ENCODE results near the gene FIGN. TPM values are rescaled to one million over a fixed set of nuclear protein-coding genes. Genes with fewer than 3 reads are reported as not detected.

The FIGN gene
- total and polyA plus RNA-seq, 8 donors, result 4.9 to 8.2 (median 6.4) TPM

DNA sequence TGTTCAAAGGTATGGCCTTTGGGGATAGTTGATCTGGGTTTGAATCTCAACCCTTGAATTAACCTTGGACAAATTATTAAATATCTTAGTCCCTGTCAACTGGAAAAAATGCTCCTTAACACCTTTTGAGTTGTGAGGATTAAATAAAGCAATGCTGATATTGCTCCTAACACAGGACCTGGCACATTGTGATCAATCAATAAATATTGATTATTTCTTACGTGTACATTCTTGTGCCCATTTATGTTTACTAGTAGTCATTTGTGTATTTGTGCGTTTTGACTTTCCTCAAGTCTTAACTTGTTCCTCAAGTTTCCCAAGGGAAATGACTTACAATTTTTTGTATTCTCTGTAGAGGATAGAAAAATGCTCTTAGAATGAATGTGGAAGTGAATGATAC lies 19.6 kb upstream of the FIGN start:
- no peaks in the 10 kb centered on the region for H3K9me3 ChIP-seq
- H3K27ac ChIP-seq, result no peak overlapping the region
- no peaks in the 10 kb centered on the region for H3K36me3 ChIP-seq
- DNase-seq, result no peak
- no peak for ATAC-seq
- H3K27me3 ChIP-seq, result no peaks in the 10 kb centered on the region
- no peaks in the 10 kb centered on the region for H3K4me1 ChIP-seq
- TF ChIP-seq, protein P1, sequence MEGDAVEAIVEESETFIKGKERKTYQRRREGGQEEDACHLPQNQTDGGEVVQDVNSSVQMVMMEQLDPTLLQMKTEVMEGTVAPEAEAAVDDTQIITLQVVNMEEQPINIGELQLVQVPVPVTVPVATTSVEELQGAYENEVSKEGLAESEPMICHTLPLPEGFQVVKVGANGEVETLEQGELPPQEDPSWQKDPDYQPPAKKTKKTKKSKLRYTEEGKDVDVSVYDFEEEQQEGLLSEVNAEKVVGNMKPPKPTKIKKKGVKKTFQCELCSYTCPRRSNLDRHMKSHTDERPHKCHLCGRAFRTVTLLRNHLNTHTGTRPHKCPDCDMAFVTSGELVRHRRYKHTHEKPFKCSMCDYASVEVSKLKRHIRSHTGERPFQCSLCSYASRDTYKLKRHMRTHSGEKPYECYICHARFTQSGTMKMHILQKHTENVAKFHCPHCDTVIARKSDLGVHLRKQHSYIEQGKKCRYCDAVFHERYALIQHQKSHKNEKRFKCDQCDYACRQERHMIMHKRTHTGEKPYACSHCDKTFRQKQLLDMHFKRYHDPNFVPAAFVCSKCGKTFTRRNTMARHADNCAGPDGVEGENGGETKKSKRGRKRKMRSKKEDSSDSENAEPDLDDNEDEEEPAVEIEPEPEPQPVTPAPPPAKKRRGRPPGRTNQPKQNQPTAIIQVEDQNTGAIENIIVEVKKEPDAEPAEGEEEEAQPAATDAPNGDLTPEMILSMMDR (IDR thresholded peaks at IDR 0.05), result no peak
- intact Hi-C loops (cut with DNase I), result no loop called here
- no peak overlapping the region for H3K4me3 ChIP-seq

DNA sequence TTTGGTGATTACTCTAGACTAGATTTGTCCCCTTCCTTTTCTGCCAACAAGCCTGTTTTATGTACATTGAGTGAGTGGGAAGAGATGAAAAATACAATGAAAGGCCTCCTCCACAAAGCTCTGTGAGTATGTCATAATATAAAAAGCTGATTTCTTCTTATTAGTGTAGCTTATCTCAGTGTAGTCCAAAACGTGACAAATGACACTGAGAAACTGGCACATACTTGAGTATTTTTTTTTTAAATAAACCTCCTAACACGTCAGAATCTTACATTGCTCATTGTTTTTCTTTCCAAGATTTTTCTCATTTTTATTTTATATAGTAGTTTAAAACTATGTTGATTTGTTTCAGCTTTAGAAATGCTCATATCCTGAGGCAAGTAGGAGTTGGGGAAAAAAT lies 17.9 kb upstream of the FIGN start:
- intact Hi-C loops (cut with DNase I), result no loop called here
- no peak overlapping the region for H3K4me3 ChIP-seq
- TF ChIP-seq, protein P1 (IDR thresholded peaks at IDR 0.05), result no peak
- DNase-seq (no peak), ATAC-seq (no peak)
- H3K9me3 ChIP-seq, result no peaks in the 10 kb centered on the region
- no peaks in the 10 kb centered on the region for H3K27me3 ChIP-seq
- H3K27ac ChIP-seq, result no peak overlapping the region
- H3K4me1 ChIP-seq, result no peaks in the 10 kb centered on the region
- no peaks in the 10 kb centered on the region for H3K36me3 ChIP-seq

DNA sequence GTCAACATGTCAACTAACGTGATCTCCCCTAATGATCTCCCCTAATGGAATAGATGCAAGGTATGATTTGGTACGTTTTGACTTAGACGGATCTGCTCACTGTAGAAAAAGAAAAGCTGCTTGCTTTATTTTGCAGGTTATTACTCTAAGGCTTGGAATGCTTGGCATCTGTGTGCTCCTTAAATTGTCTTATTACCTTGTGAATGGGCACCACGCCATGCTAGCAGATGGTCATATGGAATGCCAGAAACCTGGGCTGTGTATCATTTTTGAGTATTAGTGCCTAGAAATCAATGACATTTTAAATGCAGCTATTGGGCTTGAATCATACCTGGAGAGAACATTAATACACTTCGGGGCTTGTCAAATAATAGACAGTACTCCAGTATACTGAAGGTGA lies 16.5 kb upstream of the FIGN start:
- ATAC-seq (no peak), DNase-seq (no peak)
- Histone ChIP-seq H3K36me3 (no peaks in the 10 kb centered on the region), H3K27ac (no peak overlapping the region), H3K27me3 (no peaks in the 10 kb centered on the region), H3K9me3 (no peaks in the 10 kb centered on the region), H3K4me3 (no peak overlapping the region), H3K4me1 (no peaks in the 10 kb centered on the region)
- intact Hi-C loops (cut with DNase I), result no loop called here
- TF ChIP-seq, protein P1 (IDR thresholded peaks at IDR 0.05), result no peak

DNA sequence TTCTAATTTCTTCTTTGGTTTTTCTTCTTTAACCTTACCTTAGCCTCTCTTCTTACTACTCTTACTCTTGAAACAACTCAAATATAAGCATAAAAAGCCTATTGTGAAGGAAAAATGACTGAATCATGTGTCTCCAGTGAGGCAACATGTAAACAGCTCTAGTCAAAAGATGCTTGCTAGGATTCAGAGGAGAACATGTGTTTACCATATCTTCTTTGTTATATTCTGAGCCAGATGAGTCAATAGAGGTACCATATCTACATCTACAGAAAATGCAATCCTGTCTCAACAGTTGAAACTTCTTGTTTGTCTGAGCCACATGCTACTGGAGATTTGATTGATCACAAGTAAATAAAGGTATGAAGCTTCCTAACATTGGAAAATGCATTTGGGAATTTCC lies 15.9 kb upstream of the FIGN start:
- H3K36me3 ChIP-seq, result no peaks in the 10 kb centered on the region
- ATAC-seq, result no peak
- intact Hi-C loops (cut with DNase I), result no loop called here
- no peaks in the 10 kb centered on the region for H3K9me3 ChIP-seq
- no peak overlapping the region for H3K4me3 ChIP-seq
- TF ChIP-seq, protein P1 (IDR thresholded peaks at IDR 0.05), result no peak
- no peak overlapping the region for H3K27ac ChIP-seq
- H3K4me1 ChIP-seq, result no peaks in the 10 kb centered on the region
- H3K27me3 ChIP-seq, result no peaks in the 10 kb centered on the region
- DNase-seq, result no peak

DNA sequence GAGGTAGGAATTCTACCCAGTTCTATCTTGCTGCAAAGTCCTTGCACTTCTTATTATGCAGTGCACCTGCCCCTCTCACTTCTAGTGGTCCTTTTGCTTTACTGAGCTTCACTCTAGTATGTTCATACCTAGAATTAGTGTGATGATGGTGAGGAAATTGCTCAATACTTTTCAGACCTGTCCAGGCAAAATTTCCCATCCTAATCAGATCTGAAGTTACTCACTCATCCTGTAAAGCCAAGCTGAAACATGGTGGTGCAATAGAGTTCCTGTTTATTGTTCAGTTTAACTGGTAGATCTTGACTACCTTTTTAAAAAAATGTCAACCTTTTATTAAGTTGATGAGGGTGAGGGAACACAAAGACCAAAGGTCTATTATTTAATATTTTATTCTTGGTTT lies 12.6 kb upstream of the FIGN start:
- intact Hi-C loops (cut with DNase I), result no loop called here
- Histone ChIP-seq H3K27me3 (no peaks in the 10 kb centered on the region), H3K36me3 (no peaks in the 10 kb centered on the region), H3K9me3 (no peaks in the 10 kb centered on the region), H3K27ac (no peak overlapping the region), H3K4me1 (no peaks in the 10 kb centered on the region), H3K4me3 (no peak overlapping the region)
- TF ChIP-seq, protein P1 (IDR thresholded peaks at IDR 0.05), result no peak
- DNase-seq (no peak), ATAC-seq (no peak)
